ENCODE data around the gene PPP1CB.

DNA sequence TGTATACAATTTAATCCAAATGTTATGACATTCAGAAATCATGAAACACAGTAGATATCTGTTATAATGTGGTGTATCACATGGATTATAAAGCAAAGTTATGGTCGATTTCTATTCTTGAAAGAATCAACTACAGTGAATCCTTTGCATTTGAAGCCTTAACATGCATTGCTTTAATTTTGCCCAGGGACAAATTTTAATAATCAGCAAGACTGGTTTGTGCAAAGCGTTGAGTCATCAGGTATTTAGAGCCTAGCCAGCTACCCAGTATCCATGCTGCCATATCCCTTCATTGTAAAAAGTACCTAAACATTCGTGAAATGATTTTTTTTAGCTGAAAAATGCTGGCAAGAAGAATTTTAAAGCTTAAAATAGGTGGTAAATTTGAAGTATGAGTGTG lies 50.1 kb downstream of the PPP1CB start:
- no peak for TF ChIP-seq POLR2A (IDR thresholded peaks at IDR 0.05)
- TF ChIP-seq, protein P1, sequence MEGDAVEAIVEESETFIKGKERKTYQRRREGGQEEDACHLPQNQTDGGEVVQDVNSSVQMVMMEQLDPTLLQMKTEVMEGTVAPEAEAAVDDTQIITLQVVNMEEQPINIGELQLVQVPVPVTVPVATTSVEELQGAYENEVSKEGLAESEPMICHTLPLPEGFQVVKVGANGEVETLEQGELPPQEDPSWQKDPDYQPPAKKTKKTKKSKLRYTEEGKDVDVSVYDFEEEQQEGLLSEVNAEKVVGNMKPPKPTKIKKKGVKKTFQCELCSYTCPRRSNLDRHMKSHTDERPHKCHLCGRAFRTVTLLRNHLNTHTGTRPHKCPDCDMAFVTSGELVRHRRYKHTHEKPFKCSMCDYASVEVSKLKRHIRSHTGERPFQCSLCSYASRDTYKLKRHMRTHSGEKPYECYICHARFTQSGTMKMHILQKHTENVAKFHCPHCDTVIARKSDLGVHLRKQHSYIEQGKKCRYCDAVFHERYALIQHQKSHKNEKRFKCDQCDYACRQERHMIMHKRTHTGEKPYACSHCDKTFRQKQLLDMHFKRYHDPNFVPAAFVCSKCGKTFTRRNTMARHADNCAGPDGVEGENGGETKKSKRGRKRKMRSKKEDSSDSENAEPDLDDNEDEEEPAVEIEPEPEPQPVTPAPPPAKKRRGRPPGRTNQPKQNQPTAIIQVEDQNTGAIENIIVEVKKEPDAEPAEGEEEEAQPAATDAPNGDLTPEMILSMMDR (IDR thresholded peaks at IDR 0.05) = no peak

Measured in adrenal gland (tissue), 5 donors.